K562 (cell line): ENCODE measurements around the gene ZFYVE21. TPM values are rescaled to one million over a fixed set of nuclear protein-coding genes. Genes with fewer than 3 reads are reported as not detected.
A peak's percentile ranks its signal among the peaks of the same experiment; 100 is the strongest.

Experiments
- ATAC-seq: fragments of 200-7000 bp; cut with Tn5 transposase; 3 replicates; pipeline ENCODE4 v1.9.1; 2020; ENCODE audit warnings: moderate library complexity
- BruUV-seq: library from RNA; stranded (reverse); fragments of 400-500 nt; replicated peaks from 2 replicates; lab custom pipeline; 2021; lab: Mats Ljungman, UMichigan
- CTCF ChIA-PET: fragments of 300-600 bp; formaldehyde crosslinking; extraction: SDS; loops from one replicate; lab custom pipeline; 2021; ENCODE audit warnings: low intra/inter-chr PET ratio; lab: Yijun Ruan, JAX
- POLR2A ChIA-PET: fragments of 300-600, 350-650 bp; sonication (Branson Sonifier 250); formaldehyde crosslinking; extraction: SDS; loops from one replicate; lab custom pipeline; 2021; ENCODE audit warnings: antibody characterized with exemption, inconsistent platforms; lab: Yijun Ruan, JAX
- DNase-seq, 4 experiments: peaks; one replicate each; pipeline versions ENCODE4 v3.0.0 to v3.0.0-alpha.2; 2011 to 2018; ENCODE audit warnings: low spot score in 3 of 4, mixed read lengths in 3 of 4; ENCODE audit errors: extremely low read depth in 1 of 4
- FAIRE-seq: peaks from 2 replicates; lab custom pipeline; 2011; peaks lifted over from hg19 to GRCh38; lab: Jason Lieb, UNC
- H2AFZ ChIP-seq: 2 replicates; pipeline ENCODE4 v1.6.0; 2011; ENCODE audit warnings: low read depth, low read length, control low read depth, inconsistent platforms
- H3K27ac ChIP-seq: fragments of 200-600 bp; 3 replicates; pipeline ENCODE4 v1.8.0; 2011; ENCODE audit warnings: low read depth, mild to moderate bottlenecking, control low read depth, inconsistent platforms, low read length, moderate library complexity, mixed read lengths; ENCODE audit errors: extremely low read depth
- H3K27me3 ChIP-seq, 2 experiments: fragments of 300-600 bp in 1 of 2; 2 replicates in 1 of 2; 3 replicates in 1 of 2; pipeline versions ENCODE4 v1.6.0 to v1.8.0; 2011; ENCODE audit warnings: inconsistent platforms in 2 of 2, low read length in 2 of 2, mild to moderate bottlenecking in 1 of 2, mixed read lengths in 1 of 2, moderate library complexity in 1 of 2; ENCODE audit not compliant: control insufficient read depth in 2 of 2, insufficient read depth in 2 of 2
- H3K36me3 ChIP-seq: fragments of 300-600 bp; 3 replicates; pipeline ENCODE4 v1.8.0; 2011; ENCODE audit warnings: mild to moderate bottlenecking, low read length, inconsistent platforms; ENCODE audit not compliant: control insufficient read depth, insufficient read depth
- H3K4me1 ChIP-seq, 2 experiments: fragments of 200-600 bp in 1 of 2; replicated peaks in 1 of 2; 2 replicates in 1 of 2; 3 replicates in 1 of 2; pipeline versions ENCODE4 v1.5.1 to v1.8.0; 2011; ENCODE audit warnings: inconsistent platforms in 2 of 2, low read length in 2 of 2, mild to moderate bottlenecking in 1 of 2, mixed read lengths in 1 of 2, moderate library complexity in 1 of 2; ENCODE audit not compliant: control insufficient read depth in 2 of 2, insufficient read depth in 2 of 2
- H3K4me2 ChIP-seq: 2 replicates; pipeline ENCODE4 v1.6.1; 2011; ENCODE audit warnings: low read length, control low read depth, inconsistent platforms, mixed read lengths; ENCODE audit not compliant: insufficient read depth
- H3K4me3 ChIP-seq: fragments of 200-600 bp; sonication (generic), shearing (Covaris generic); 2 replicates; pipeline ENCODE4 v1.5.1; 2016; ENCODE audit warnings: control low read depth, inconsistent platforms
- H3K79me2 ChIP-seq: fragments of 200-600 bp; 3 replicates; pipeline ENCODE4 v1.8.0; 2011; ENCODE audit warnings: low read length, inconsistent platforms; ENCODE audit not compliant: control insufficient read depth, insufficient read depth
- H3K9ac ChIP-seq, 2 experiments: 2 replicates each; pipeline versions ENCODE4 v1.6.0 to v1.6.1; 2011; ENCODE audit warnings: low read depth in 2 of 2, low read length in 2 of 2, control low read depth in 1 of 2, inconsistent platforms in 1 of 2, mild to moderate bottlenecking in 1 of 2, mixed read lengths in 1 of 2; ENCODE audit not compliant: insufficient read depth in 1 of 2
- H3K9me1 ChIP-seq: one replicate; pipeline ENCODE4 v1.6.0; 2011; ENCODE audit warnings: inconsistent platforms, mild to moderate bottlenecking, low read length, moderate library complexity; ENCODE audit not compliant: control insufficient read depth, insufficient read depth
- H3K9me3 ChIP-seq: replicated peaks from 2 replicates; pipeline ENCODE4 v1.5.1; 2011; ENCODE audit warnings: low read depth, low read length, inconsistent platforms; ENCODE audit not compliant: control insufficient read depth, insufficient read depth
- H4K20me1 ChIP-seq: replicated peaks from 2 replicates; pipeline ENCODE4 v1.6.1; 2011; ENCODE audit warnings: low read length, inconsistent platforms, mixed read lengths; ENCODE audit not compliant: control insufficient read depth, insufficient read depth
- MEF2D ChIP-seq: conservative IDR thresholded peaks from 2 replicates; pipeline ENCODE4 v1.6.1; 2016; ENCODE audit warnings: low read depth, missing genetic modification characterization, missing compliant biosample characterization
- MXI1 ChIP-seq: IDR thresholded peaks from 2 replicates; pipeline ENCODE4 v1.6.1; 2011; ENCODE audit warnings: low read depth, mild to moderate bottlenecking, improper control_type of control experiment, low read length
- NCOR1 ChIP-seq: fragments of 450-650 bp; IDR thresholded peaks from 2 replicates; pipeline ENCODE4 v1.6.1; 2016; ENCODE audit warnings: mild to moderate bottlenecking, moderate library complexity
- POLR2G ChIP-seq: fragments of 200-400 bp; formaldehyde crosslinking; IDR thresholded peaks from 2 replicates; pipeline ENCODE4 v1.6.1; 2017; ENCODE audit warnings: low read depth, mild to moderate bottlenecking, antibody characterized with exemption, low read length, moderate library complexity
- RBM22 ChIP-seq: fragments of 200-400 bp; formaldehyde crosslinking; IDR thresholded peaks from 2 replicates; pipeline ENCODE4 v1.6.1; 2018; ENCODE audit warnings: low read length, low read depth; ENCODE audit not compliant: poor library complexity, severe bottlenecking
- ZNF431 ChIP-seq: sonication (generic); formaldehyde crosslinking; IDR thresholded peaks from 2 replicates; pipeline ENCODE4 v1.8.0; 2022; ENCODE audit warnings: mild to moderate bottlenecking, missing genetic modification reagents
- ZNF76 ChIP-seq: fragments of 250-450 bp; sonication (Bioruptor Pico); IDR thresholded peaks from 2 replicates; pipeline ENCODE4 v1.4.0; 2020; ENCODE audit warnings: mild to moderate bottlenecking, moderate library complexity, borderline replicate concordance
- WGBS: fragments of 100-300 bp; shearing (Covaris generic); methylation state at CpG from one replicate; pipeline ENCODE4 v1.1.6; 2016; ENCODE audit warnings: low coverage, mixed read lengths; ENCODE audit not compliant: insufficient coverage; ENCODE audit errors: missing lambda C conversion rate; 5-methylcytosine and 5-hydroxymethylcytosine counted together
- in situ Hi-C: fragments of 300-500 bp; cut with MboI; formaldehyde crosslinking; loops from 4 replicates; pipeline ENCODE4 v1.15.0; 2018; ENCODE audit warnings: inconsistent platforms, mixed read lengths
- intact Hi-C: fragments of 100-400 bp; cut with micrococcal nuclease; formaldehyde crosslinking; loops from 2 replicates; pipeline ENCODE4 v1.14.2; 2022
- polyA plus RNA-seq, 8 experiments: library from polyadenylated mRNA; depleted of rRNA in 4 of 8; stranded (reverse) in 5 of 8; unstranded in 3 of 8; fragments of >200 nt; fragmentation: Nextera tagmentation in 2 of 8; fragmentation: Illumina TruSeq in 1 of 8; extraction: Ambion mirVana in 2 of 8; extraction: Trizol in 1 of 8; gene quantifications; 2 replicates each; pipeline versions ENCODE4 v1.2.1 to v1.2.3, GENCODE V29; 2011 to 2014; ENCODE audit warnings: inconsistent platforms in 1 of 8, missing spikeins in 1 of 8
- total RNA-seq, 7 experiments: library from RNA; depleted of rRNA in 6 of 7; stranded (reverse); fragments of >200 nt in 6 of 7; fragmentation: Illumina TruSeq in 2 of 7; extraction: Trizol in 2 of 7; gene quantifications; 2 replicates each; pipeline versions ENCODE4 v1.2.1 to v1.2.3, GENCODE V29; 2011 to 2021; ENCODE audit warnings: low replicate concordance in 1 of 7
- TF ChIP-seq, protein P1 (sequence below): sonication (generic); formaldehyde crosslinking; IDR thresholded peaks from 2 replicates; pipeline ENCODE4 v1.4.0; 2020; ENCODE audit warnings: mild to moderate bottlenecking, missing genetic modification reagents

The ZFYVE21 gene
- total and polyA plus RNA-seq, 9 of the 15 experiments (the other 6 are each of a cell fraction or from before 2014, with no cell fraction given): 0.90 to 23.1 (median 15.6) TPM

DNA sequence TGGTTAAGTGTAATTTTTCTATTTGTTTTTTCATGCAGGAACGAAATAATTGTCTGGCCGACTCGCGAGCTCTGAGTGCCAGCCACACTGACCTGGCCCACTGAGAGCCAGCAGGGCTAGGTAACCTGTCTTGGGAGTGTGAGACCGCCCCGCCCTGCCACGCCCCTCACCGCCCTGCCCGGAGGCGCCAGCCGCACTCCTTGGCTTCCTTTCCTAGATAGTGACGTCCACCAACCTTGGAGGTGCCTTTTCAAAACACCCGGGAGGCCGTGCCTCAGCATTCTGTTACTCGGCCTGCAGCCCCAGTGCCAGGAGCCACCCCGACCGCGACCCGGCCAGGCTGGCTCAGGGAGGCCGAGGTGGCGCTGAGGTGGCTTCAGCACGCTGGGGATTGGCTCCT lies 22.1 kb upstream of the ZFYVE21 start:
- H3K9me1 ChIP-seq: no peaks in the 10 kb centered on the region
- TF ChIP-seq POLR2G (0 out of 2 replicates have a peak, but pooled peaks have one; percentile 21), ZNF431 (CRISPR knock-in tag) (no peak)
- peaks cover 60% of the 10 kb centered on the region; the same call in 2 of the 3 replicates for H3K36me3 ChIP-seq
- POLR2A ChIA-PET: interaction anchor here (0.6 kb wide), 1 partner anchor 172 kb away, joined by 3 read pairs; no protein-coding TSS in a partner anchor
- 88% methylated on average over 12 of the region's 22 CpGs for WGBS
- CTCF ChIA-PET: no interaction called here
- intact Hi-C loops (no loop called here), in situ Hi-C loops (no loop called here)
- H3K9me3 ChIP-seq: no peaks in the 10 kb centered on the region
- H3K4me1 ChIP-seq: peaks cover 0 to 15% of the 10 kb centered on the region in 2 experiments; a peak in 2 of 5 replicates
- FAIRE-seq (no peak), ATAC-seq (no peak), DNase-seq (no peak)
- no TSS peak for BruUV-seq
- no peak overlapping the region for H3K4me2 ChIP-seq
- no peaks in the 10 kb centered on the region for H3K79me2 ChIP-seq
- H3K4me3 ChIP-seq: no peak overlapping the region
- no peak overlapping the region for H2AFZ ChIP-seq
- no peaks in the 10 kb centered on the region; the same call in 1 of the 2 replicates for H4K20me1 ChIP-seq
- no peak overlapping the region for H3K9ac ChIP-seq
- no peaks in the 10 kb centered on the region for H3K27me3 ChIP-seq
- no peak overlapping the region for H3K27ac ChIP-seq

DNA sequence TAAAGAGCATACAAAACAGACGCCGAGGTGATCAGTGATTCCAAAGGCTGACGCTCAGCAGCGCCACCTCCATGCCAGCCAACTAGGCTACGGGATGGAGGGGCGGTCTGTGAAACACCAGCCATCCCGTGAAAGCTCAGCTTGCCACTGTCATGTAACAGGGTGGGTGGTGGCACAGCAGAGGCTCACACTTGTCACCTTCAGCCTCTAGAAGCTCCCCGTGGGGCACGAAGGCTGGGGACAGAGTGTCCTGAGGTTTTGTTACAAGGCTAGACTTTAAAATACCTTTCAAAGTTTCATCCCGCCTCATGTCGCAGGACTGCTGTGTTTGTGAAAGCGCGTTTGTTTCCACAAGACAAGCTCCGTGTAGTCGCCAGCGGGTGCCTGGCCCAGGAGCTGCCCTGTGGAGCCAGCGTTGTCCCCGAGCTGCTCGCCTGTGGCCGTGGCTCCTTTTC lies 21.0 kb upstream of the ZFYVE21 start:
- H3K36me3 ChIP-seq: peaks cover 61% of the 10 kb centered on the region; the same call in 2 of the 3 replicates
- H3K4me2 ChIP-seq: no peak overlapping the region
- H3K4me1 ChIP-seq: peaks cover 0 to 15% of the 10 kb centered on the region in 2 experiments; a peak in 2 of 5 replicates
- 89% methylated on average over 18 of the region's 20 CpGs for WGBS
- no peak overlapping the region for H3K27ac ChIP-seq
- CTCF ChIA-PET: no interaction called here
- FAIRE-seq: no peak
- intact Hi-C loops (no loop called here), in situ Hi-C loops (no loop called here)
- no peaks in the 10 kb centered on the region for H3K9me3 ChIP-seq
- H4K20me1 ChIP-seq: no peaks in the 10 kb centered on the region; the same call in 1 of the 2 replicates
- no peak overlapping the region for H2AFZ ChIP-seq
- H3K79me2 ChIP-seq: no peaks in the 10 kb centered on the region
- H3K9me1 ChIP-seq: no peaks in the 10 kb centered on the region
- TF ChIP-seq ZNF76 (CRISPR knock-in tag) (no peak), RBM22 (no peak), MEF2D (tag) (no peak), MXI1 (no peak), NCOR1 (no peak), POLR2G (0 out of 2 replicates have a peak, but pooled peaks have one; percentile 43)
- TF ChIP-seq, protein P1, sequence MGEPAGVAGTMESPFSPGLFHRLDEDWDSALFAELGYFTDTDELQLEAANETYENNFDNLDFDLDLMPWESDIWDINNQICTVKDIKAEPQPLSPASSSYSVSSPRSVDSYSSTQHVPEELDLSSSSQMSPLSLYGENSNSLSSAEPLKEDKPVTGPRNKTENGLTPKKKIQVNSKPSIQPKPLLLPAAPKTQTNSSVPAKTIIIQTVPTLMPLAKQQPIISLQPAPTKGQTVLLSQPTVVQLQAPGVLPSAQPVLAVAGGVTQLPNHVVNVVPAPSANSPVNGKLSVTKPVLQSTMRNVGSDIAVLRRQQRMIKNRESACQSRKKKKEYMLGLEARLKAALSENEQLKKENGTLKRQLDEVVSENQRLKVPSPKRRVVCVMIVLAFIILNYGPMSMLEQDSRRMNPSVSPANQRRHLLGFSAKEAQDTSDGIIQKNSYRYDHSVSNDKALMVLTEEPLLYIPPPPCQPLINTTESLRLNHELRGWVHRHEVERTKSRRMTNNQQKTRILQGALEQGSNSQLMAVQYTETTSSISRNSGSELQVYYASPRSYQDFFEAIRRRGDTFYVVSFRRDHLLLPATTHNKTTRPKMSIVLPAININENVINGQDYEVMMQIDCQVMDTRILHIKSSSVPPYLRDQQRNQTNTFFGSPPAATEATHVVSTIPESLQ (CRISPR knock-in tag): no peak
- TSS peak; percentile 16 for BruUV-seq
- POLR2A ChIA-PET: interaction anchor here (0.9 to 1.5 kb wide), 2 partner anchors 8 to 14 kb away, joined by 3 to 4 read pairs; no protein-coding TSS in a partner anchor
- no peak for DNase-seq
- H3K9ac ChIP-seq: no peak overlapping the region
- no peak overlapping the region for H3K4me3 ChIP-seq
- H3K27me3 ChIP-seq: no peaks in the 10 kb centered on the region
- ATAC-seq: no peak
